NOMO-1 treated with dmso at 0.1 percent for 144 hours (cell line): ENCODE data around the gene ZNF689.

Source experiments
- DNase-seq: peaks from one replicate; lab custom pipeline; 2025; ENCODE audit not compliant: unreplicated experiment; lab: John Stamatoyannopoulos, UW

ZNF689 gene

GRCh38 chr16:30609926-30610839 is at the start of gene ZNF689:
Gene ZNF689 (minus strand): TSS chr16:30610389. CDS start chr16:30610041, 348 bp downstream.
- peak; percentile 94 for DNase-seq

DNA sequence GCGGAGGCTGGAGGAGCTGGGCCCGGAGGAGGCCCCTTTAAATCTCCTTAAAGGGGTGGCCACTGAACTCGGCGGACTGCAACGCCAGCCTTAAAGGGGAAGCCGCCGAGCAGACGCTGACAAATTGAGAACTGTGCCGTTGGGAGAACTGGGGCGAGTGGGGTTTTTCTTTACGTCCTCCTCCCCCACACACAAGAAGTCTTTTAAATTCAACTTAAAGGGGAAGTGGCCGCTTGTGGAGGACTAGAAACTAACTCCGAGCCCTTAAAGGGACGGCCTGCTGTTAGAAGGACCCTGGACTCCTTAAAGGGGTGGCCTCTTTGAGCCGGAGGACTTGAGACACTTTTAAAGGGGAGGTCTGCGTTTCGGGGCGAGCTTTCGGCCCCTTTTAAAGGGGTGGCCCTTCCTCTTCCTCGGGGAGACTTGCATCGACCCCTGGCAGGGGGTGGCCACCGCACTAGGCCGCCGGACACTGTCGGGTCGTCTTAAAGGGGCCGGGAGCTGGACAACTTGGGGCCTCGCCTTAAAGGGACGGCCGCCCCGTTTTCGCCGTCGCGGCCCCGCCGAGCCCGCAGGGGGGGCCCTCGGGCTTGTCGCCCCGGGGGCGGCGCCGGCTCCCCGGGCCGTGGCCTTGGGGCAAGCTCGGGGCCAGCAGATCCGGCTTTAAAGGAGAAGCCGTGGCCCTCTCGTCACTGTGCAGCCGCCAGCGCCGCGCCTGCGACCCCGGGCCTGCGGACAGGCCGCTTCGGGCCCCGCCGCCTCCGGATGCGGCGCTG is 48.7 kb upstream of the ZNF689 start:
- DNase-seq: peak; percentile 99

GRCh38 chr16:30657866-30658730 is 47.9 kb upstream of the ZNF689 start, which contains the start of gene FBRS:
Gene FBRS (plus strand): TSS chr16:30658431. CDS start chr16:30659519, 1,088 bp downstream.
- DNase-seq: peak; percentile 99

- no peak for DNase-seq
Measured at GRCh38 chr16:30656974-30657865, 47.0 kb upstream of the ZNF689 start.

DNA sequence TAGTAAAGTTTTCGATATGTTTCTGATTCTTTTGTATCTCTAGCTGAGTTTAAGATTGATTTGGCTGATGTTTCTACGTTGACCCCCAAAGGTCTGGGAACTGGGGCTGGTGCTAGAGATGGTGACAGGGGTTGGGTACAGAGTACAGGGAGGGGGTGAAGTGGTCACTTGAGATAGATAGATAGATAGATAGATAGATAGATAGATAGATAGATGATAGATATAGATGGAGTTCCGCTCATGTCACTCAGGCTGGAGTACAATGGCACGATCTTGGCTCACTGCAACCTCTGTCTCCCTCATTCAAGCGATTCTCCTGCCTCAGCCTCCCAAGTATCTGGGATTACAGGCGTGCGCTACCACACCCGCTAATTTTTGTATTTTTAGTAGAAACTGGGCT is 46.2 kb upstream of the ZNF689 start:
- DNase-seq: no peak

DNA sequence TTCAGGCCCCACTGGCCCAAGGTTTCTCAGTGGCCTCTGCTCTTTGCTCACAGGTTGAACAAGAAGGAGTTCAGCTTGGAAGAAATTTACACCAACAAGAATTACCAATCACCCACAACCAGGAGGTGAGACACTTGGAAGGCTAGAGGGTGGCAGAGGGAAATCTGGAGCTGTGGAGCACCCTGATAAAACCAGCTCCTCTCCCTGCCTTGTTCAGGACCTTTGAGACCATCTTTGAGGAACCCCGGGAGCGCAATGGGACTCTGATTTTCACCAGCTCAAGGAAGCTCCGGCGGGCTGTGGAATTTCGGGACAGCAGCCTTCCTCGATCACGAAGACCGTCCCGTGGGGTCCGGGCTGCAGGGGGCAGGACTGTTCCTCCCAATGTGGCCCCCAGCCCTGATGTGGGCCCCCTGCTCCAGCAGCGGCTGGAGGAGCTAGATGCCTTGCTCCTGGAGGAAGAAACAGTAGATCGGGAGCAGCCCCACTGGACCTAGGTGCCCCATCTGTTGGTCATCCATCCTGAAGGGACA is 45.7 kb upstream of the ZNF689 start:
- DNase-seq: no peak

DNA sequence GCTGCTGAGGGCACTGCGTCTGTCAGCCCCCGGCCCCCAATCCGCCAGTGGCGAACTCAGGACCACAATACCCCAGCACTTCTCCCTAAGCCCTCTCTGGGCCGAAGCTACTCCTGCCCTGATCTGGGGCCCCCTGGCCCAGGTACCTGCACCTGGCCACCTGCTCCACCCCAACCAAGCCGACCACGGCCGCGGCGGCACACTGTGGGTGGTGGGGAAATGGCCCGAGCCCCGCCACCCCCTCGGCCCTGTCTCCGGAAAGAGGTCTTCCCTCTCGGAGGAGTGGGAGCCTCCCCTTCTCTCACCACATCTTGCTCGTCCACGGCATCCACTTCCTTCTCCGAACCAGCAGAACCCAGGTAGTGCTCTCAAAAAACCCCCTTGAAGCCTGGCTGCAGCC is 44.7 kb upstream of the ZNF689 start:
- no peak for DNase-seq

GRCh38 chr16:30652718-30653117 is 42.5 kb upstream of the ZNF689 start:
- DNase-seq: no peak

GRCh38 chr16:30652005-30652296 is 41.8 kb upstream of the ZNF689 start:
- no peak for DNase-seq

DNA sequence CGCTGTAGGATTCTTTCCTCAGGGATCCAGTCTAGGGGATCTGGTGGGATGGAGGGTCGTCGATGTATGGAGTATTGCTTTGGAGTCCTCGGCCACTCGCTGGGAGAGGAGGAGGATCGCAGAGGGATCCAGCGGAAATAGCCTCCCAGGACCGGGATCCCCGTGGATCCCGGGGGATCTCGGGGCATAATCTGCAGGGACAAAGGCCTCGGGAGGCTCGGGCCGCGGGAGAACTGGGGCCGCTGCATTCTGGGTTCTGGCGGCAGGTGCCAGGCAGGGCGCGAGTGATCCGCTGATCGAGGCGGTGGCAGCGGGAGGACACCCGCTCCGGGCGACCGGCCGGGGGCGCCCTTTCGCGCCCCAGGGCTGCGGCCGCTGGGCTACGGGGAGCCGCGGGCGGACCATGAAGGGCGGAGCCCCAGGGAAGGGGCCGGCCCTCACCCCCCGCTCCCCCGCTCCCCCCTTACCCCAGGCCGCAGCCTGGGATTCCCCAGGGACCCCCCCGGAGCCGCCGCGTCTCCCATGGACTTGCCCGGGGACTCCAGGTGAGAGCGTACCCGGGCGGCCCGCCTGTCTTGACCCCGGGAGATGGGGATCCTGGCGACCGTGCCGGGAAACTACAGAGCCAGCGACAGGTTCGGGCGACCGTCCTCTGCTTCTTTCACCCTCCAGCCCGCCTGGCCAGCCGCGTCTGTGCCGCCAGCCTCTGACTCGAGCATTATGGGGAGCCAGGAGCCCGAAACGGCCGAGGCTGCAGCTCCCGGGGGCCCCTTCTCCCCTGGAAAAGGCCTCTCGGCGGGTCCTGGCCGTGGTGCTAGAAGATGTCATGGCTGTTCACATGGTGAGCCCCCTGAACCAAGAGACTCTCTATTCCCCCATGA is 41.2 kb upstream of the ZNF689 start:
- peak; percentile 62 for DNase-seq

DNA sequence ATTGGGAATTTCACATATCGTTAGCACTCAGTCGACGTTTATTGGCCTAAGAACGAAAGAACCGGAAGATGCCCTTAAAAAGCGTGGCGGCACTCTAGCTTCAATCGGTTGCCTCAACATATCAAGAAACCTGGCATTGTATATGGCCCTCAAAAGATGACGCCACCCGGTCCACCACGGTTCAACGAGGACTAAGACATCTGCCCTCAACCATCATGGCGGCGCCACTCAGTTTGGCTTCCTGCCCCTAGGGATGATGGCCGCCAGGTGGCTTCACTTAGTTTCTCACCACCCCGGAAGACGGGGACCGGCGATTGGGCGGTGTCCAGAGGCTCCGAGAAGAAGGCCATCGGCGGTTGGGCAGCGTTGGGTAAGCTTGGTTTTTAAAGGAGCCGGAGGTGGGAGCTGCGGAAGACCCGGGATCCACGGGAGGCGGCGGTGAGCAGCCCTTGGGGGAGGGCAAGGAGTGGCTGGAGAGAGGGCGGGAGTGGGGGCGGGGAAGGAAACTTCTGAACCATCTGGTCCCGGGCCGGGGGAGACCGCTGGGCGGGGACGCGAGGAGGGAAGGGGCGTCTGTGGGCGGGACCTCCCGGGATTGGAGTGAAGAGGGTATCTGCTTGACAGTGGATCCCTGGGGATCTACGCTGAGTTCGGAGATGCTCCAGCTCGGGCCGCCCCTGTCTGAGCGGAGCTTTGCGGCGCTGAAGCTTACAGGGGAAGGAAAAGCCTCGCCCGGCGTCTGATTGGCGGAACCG is 40.4 kb upstream of the ZNF689 start, which contains the start of gene PRR14:
PRR14 (plus strand) TSS at position 592 of the 755 bp plus-strand sequence. CDS start 686 bp downstream, outside the sequence.
- DNase-seq: peak; percentile 99

DNA sequence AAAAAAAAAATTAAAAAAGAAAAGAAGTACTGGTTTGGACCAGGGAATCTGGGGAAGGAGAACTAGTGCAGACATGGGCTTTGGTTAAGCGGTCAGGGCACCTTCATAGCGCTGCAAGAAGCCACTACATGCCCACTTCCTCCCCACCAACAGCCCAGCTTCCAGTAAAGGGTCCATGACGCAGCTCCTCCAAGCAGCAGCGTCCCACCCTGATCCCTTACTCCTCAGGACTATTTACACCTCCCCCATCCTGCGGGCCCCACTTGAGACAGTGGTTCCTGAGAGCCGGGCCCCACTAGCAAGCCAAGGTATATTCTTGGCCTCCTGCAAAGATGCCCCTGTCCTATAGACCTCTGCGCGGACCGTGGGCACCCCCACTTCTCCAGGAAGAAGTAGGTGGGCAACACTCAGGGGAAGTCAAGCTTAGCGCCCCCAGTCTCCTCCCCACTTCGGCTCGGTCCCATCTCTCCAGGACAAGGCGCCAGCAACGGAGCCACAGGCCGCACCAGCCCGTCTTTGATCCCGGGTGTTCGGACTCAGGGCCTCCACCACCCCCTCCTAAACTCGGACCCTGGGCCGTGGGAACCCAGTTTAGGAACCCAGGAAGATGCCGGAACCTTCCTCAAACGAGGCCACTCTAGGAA is 39.7 kb upstream of the ZNF689 start:
- peak; percentile 30 for DNase-seq

- no peak for DNase-seq
Measured at GRCh38 chr16:30647274-30647571, 37.0 kb upstream of the ZNF689 start.

- DNase-seq: no peak
Measured at GRCh38 chr16:30645727-30646126, 35.5 kb upstream of the ZNF689 start.

- no peak for DNase-seq
Measured at GRCh38 chr16:30644334-30644830, 34.2 kb upstream of the ZNF689 start.

GRCh38 chr16:30641378-30641982 is 31.3 kb upstream of the ZNF689 start:
- DNase-seq: no peak

DNA sequence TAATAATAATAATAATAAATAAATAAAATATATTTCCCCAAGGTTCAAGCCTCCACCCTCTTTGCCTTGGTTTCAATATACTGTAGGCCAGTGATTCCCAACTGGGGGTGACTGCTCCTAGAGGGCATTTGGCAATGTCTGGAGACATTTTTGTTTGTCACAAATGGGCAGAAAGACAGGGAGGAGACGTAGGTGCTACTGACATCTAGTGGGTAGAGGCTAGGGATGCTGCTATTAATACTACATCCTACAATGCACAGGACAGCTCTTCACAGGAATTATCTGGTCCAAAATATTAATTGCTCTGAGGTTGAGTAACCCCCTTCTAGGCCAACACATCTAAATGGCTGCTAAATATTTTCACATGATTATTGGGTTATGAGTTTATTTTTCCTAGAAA is 27.8 kb upstream of the ZNF689 start:
- no peak for DNase-seq
